ENCODE data around the gene KCTD17.
A peak's percentile ranks its signal among the peaks of the same experiment; 100 is the strongest.

Gene KCTD17

DNA sequence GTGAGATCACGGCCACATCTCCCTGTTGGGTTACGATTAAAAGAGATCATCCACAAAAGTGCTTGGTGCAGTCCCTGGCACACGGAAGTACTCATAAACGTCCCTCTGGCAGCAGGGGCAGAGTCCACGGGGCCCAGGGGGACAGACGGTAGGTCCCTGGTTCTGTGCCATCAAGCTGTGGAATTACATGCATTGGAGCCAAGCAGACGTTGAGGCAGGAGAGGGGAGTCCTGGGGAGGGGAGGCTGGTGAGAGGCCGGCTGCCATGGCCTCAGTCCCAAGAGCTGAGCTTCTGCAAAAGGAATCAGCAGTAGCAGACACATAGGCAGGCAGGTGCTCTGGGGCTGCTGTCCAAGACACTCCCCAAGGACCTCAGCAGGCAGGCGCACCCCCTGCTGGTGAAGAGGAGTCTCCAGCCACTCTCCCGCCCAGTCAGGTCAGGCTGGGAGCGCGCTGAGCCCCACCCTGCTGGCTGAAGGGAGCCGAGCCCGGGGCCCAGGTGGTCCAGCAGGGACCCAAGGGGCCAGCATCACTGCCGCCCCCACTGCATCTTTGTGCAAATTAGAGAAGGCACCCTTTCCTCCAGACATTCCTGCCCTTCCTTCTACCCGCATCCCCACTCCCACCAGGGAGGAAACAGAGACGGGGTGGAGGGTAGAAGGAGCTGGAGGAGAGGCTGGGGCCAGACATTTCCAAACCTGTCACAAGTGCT lies 7.6 kb upstream of the KCTD17 start:
- peak; percentile 73 for DNase-seq (ENCODE audit: low spot score)

DNA sequence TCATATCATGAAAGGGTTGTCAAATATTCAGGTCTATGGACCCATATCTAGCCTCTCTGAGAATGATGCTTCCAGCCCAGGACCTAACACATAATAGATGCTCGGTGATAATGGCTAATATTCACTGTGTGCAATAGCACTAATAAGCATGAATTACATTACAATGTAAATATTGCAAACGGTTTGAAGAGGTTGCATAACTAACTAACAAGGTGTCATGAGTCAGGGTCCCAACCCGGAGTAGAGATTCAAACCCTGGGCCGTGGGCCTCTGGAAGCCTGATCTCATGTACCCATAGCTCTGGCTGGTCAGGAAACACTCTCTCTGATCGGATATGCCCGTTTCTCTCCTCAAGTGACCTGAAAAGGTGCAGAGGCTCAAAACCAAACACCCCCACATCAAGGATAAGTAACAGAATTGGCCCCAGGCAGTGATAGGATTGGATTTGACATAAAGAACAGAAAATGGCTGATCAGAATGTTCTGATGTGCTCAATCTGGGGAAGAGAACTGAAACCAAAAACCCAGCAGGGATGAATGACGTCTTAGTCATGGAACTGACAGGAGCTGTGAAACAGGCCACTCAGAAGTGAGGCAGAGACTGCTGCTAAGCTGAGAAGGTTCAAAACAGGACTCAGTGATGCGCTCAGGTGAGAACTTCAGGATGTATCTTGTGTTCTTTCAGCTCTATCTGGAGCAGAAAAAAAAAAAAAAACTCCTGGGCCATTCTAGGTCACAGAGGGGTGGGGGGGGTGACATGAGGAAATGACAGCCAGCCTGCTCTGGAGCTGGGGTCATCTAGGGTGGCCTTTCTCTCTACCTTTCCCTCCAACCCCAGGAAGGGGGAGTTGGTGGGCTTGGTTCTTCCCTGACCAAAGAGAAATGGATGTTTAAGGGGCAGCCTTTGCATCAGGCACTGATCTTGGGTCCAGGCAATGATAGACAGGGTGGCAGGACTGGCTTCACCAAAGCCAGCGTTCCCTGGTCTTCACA lies 6.6 kb upstream of the KCTD17 start:
- no peak for DNase-seq (ENCODE audit: low spot score)

DNA sequence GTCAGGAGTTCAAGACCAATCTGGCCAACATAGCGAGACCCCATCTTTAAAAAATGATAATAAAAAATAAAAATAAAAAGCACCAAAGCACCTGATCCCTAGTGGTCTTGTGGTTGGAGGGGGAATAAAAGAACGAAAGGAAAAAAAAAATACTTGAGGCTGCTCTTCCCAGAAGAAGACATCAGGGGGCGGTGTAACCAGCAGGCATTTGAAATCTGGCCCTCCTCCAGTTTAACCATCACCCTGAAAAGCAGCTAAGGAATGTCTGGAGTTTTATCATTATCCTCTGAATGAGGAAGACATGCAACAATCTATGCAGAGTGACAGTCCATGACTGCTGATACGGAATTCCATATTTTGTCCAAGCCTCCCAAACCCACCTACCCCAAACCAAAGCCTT lies 5.6 kb upstream of the KCTD17 start:
- no peak for DNase-seq (ENCODE audit: low spot score)

DNA sequence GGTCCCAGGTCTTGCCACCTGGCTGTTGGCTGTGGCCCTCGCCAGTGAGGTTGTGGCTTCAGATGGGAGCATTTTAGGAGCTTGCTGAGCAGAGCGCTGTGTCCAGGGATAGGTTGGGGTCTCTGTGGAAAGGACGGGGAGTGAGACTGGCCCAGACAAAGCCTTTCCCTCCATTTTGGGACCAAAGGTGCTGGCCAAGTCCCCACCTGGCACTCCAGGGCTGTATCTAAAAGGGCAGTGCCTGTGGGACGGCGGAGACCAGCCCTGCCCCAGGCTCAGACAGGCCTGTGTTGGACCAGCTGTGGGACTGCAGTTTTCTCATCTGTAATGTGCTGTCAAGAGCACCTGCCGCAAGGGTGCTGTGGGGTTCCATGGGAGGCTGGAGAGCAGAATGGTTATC lies 5.0 kb upstream of the KCTD17 start:
- no peak for DNase-seq (ENCODE audit: low spot score)

DNA sequence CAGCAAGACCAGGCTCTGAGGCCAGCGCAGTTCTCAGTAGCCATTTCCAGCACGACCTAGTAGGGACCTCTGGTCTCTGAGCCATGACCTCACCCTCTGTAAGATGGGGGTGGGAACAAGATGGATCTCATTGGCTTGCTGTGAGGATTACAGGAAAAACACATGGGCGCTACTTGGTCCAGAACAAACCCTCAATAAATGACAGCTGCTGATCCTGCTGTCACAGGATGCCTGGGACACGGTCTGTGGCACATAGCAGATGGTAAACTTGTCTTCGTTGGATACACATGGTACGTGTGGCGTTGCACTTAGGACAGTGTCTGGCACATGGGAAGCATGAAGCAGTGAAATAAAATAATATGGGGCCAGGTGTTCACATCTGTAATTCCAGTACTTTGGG lies 4.5 kb upstream of the KCTD17 start:
- DNase-seq (ENCODE audit: low spot score) = no peak

DNA sequence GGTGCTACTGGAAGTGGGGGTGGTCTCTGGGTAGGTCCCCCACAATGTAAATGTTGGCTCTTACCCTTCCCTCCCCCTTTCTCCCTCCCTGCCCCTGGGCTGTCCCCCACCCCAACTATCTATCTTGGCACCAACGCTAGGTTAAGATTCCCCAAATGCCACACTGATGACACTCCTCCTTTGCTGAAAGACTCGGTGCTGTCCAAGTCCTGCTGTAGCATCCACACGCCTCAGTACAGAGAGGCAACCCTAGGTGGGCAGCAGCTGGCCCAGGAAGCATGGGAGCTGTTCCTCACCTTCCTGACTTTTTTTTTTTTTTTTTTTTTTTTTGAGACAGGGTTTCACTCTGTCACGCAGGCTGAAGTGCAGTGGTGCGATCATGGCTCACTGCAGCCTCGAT lies 3.4 kb upstream of the KCTD17 start:
- no peak for DNase-seq (ENCODE audit: low spot score)

DNA sequence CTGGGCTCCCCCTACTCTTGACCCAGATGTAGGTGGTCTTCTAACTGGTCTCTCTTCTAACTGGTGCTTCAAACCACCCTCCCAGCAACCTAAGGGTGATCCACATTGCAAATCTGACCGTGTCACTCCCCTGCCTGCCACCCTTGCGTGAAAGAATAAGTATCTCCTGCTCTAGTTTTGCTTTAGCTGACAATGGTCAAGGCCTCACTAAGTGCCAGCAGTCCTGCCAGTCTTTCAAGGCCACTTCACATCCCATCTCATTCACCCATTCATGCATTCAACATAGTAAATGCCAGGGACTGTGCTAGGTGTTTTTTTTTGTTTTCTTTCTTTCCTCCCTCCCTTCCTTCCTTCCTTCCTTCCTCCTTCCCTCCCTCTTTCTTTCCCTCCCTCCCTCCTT lies 2.3 kb upstream of the KCTD17 start:
- DNase-seq (ENCODE audit: low spot score) = no peak

DNA sequence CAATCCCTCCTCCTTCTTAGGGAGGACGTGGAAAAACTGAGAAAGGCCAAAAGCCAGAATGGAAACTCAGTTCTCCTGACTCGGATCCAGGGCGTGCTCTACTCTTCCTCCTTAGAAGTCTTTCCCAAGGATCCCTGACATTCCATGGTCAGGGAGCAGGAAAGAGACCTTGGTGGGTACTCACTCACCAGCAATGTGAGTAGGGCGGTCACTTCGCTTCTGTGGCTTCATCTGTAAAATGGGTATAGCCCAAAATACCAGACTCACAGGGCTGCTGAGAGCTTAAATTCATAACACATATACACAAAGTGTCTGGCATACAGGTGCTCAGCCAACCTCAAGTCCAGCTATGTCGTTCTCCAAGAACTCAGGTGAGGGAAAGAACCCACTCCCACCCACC lies 629 bp upstream of the KCTD17 start:
- no peak for DNase-seq (ENCODE audit: low spot score)

DNA sequence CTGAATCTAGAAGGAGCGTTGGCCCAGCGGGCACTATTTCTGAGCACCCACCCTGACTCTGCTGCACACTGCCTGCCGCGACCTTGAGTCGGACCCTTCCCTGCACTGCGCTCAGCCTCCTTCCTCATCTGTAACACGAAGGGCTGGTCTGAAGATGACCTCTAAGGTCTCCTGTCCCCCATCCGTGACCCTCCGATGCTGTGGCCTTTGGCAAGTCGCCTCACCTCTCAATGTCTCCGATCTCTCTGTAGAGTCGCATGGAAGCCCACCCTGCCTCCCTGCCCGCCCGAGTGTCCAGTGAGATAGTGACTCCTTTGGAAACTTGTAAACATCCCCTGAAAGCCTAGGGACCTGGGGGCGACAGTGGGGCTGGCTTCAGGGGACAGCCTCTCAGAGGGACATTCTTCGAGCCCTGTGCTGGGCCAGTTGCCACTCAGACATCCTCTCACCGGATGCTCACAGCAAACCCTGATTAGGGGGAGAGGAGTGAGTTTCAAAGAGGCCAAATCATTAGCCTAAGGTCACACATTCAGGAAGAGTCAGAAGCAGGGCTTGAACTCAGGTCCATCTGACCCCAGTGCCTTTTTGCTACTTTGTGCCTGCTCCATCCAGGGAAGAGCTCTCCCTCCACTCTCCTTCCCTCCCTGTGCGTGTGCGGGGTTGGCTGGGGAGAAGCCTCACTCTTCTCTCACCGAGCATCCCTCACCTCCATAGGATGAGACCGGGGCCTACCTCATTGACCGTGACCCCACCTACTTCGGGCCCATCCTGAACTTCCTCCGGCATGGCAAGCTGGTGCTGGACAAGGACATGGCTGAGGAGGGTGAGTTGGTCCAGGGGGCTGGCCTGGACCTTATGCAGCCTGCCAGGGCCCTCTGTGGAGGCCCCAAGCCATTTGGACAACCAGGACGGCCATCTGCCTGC lies 1.1 kb downstream of the KCTD17 start:
- DNase-seq (ENCODE audit: low spot score) = no peak

DNA sequence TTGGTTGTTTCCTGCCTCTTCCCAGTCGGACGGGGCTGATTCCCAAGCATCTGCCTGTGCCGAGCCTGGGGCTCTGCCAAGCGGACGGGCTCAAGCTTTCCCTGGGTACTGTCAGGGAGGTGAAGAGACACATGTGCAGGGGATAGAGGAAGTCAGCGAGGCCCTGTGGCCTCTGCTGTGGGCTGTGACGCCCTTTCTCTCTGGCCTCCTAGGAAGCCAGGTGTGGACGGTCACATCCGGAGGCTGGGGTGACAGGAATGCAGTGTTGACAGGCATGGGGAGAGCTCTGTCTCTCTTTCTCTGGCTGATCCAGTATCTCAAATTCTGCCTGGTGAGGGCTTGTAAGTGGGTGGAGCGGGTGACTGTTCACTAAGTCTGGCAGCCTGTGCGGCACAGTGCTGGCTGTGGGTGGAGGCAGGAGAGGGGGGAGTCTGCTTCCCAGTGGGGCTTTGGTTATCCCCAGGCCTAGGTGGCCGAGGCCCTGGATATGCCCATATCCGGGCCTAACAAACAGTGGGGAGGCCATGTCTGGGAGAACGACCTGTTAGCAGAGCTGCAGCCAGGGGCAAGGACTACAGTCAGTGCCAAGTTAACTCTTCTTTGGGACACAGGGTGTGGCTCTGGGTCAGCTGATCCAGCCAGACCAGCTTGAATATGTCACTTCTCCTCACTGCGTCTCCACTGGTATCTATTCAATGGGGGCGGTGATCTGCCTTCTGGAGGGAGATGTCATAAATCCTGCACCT lies 1.9 kb downstream of the KCTD17 start:
- no peak for DNase-seq (ENCODE audit: low spot score)

DNA sequence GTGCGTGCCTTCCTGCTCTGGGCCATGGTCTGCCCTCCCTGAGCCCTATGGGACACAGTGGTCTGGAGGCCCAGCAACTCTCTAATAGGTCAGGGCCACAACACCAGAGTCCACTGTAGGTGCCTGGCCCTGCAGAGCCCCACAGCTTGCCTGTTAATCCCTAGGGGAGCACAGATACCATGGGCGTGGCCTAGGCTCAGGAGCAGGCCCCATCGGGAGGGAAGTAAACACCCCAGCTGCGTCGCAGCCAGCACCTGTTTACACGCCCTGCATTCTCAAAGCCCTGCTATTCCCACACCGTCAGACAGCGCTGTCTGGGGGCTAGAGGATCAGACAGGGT lies 2.5 kb downstream of the KCTD17 start:
- no peak for DNase-seq (ENCODE audit: low spot score)

DNA sequence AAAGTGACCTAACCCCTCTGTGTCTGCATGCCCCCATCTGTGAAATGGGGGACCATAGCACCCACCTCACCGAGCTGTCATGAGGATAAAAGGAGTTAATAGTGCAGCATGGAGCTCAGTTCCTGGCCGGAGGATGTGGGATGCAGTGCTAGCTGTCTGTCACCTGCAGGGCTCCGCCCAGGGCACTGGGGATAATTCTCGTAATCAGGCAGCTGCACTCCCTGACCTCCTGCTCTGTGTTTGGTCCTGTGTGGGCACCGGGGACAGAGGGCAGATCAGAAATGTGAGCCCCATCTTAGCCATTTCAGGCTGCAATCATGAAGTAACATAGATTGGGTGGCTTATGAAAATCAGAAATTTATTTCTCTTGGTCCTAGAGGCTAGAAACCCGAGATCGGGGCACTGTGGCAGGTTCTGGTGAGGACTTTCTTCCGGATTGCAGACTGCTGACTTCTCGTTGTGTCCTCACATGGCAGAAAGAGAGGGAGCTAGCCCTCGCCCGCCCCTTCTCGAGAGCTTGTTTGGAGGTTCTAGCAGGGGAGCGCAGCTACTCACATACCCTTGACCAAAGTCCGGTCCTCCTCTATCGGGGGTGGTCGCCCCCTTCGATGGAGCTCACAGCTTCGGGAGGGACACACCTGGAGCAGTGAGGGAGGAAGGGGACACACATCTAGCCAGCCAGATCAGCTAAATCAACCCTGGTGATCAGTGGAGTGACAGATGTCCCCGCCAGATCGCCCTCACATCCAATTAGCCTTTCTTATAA lies 3.2 kb downstream of the KCTD17 start:
- no peak for DNase-seq (ENCODE audit: low spot score)

DNA sequence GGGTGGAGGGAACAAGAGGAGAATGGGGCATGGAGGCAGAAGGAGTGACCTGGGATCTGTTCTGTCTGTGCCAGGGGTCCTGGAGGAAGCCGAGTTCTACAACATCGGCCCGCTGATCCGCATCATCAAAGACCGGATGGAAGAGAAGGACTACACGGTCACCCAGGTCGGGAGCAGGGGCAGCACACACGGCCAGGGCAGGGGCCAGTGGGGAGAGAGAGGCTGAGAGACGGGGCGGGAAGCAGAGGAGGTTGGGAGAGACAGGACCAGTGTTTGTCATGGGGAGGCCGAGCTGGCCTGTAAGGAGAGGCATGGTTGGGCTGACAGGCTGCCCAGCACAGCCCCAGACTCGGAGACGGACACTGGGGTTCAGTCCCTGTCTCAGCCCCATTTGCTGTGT lies 4.7 kb downstream of the KCTD17 start:
- DNase-seq (ENCODE audit: low spot score) = no peak

DNA sequence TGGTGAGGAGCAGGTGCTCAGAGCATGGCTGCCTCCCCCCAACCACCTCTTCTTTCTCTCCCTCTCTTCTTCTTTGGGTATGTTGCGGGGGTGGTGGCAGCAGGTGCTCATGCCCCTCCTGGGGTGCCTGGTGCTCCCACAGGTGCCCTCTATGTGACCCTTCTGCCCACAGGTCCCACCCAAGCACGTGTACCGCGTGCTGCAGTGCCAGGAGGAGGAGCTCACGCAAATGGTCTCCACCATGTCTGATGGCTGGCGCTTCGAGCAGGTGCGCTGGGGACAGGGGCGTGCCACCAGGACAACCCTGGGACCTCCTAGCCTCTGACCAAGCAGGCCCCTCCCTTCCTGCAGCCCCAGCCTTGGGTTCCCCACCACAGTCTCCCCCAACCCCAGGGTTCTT lies 5.7 kb downstream of the KCTD17 start:
- no peak for DNase-seq (ENCODE audit: low spot score)

DNA sequence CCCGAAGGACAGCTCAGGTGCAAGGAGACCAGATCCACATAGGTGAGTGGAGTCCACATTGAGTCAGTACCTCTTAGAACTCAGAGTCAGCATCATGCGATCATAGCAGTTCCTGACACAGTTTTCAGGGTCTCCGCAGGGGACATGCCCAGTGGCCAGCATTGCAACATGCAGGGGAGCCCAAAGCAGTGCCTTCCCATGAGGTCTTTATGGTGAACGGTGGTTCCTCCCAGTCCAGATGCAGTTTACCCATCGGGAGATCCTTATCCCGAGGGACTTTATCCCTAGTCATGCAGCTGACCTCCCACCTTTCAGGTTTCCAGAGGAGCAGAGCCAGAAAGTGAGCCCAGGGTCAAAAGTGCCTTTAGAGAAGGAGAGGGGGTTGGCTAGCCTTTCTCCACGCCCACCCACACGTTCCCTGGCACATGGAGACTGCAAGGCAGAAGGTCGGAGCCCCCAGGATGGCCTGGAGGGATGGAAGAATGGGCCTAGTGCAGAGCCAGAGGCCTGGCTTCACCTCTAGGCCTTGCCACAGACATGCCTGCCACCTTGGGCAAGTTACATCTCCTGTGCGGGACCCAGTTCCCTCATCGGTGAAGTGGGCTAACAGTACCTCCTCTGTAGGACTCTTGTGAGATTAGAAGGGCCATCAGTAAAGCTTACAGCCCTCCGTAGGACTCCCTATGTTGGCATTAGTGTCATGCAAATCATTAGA lies 6.4 kb downstream of the KCTD17 start:
- DNase-seq (ENCODE audit: low spot score) = no peak

DNA sequence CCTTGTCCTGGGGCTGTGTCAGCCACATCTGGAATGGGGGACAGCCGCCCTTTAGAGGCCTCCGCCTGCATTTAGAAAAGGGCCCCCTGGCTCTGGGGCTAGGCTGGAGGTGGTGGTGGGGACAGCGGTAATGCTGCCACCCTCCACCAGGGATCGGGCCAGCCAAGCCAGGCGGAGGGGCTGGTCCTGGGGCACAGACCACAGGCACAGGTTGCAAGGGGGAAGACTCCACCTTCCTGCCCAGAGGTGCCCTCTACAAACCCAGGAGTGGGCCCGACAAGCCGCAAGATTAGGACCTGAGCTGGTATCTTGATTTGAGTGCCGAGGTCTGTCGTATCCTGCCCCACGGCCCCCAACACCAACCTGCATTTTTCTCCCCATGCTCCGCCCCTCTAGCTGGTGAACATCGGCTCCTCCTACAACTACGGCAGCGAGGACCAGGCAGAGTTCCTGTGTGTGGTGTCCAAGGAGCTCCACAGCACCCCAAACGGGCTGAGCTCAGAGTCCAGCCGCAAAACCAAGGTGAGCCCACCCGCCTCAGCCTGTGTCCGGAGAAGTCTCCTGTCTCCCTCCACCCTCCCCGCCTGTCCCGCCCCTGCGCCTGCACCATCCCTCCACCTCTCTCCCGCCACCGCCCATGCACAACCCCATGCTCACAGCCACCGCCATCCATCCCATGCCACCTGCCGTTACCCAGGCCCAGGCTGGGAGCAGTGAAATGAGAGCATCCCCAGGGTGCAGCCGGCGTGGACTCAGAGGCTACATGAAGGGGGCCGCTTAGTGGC lies 7.6 kb downstream of the KCTD17 start:
- no peak for DNase-seq (ENCODE audit: low spot score)

DNA sequence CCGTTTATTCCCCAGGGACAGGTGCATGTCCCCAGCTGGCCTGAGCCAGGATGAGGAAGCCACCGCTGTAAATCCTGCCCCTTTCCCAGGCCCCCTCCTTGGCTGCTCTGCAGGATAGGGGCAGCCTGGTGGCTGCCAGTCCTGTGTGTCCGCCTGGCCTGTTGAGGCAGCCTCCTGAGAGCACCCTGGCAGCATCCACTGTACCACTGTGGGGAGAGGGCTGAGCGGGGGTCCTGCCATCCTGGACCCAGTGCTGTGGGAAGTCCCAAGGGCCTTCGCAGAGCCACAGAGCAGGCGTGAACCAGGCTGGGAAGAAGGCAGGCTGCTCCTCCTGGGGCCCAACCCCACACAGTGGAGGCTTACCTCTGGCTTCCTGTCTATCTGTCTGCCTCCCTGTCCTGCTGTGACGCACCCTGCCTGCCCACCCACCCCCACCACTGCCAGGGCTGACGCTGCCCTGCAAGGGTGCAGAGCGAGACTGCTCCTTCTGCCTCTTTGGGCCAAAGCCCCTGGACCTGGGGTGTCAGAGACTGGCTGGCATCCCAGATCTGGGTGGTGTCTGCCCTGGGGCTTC lies 8.4 kb downstream of the KCTD17 start:
- DNase-seq (ENCODE audit: low spot score) = no peak

DNA sequence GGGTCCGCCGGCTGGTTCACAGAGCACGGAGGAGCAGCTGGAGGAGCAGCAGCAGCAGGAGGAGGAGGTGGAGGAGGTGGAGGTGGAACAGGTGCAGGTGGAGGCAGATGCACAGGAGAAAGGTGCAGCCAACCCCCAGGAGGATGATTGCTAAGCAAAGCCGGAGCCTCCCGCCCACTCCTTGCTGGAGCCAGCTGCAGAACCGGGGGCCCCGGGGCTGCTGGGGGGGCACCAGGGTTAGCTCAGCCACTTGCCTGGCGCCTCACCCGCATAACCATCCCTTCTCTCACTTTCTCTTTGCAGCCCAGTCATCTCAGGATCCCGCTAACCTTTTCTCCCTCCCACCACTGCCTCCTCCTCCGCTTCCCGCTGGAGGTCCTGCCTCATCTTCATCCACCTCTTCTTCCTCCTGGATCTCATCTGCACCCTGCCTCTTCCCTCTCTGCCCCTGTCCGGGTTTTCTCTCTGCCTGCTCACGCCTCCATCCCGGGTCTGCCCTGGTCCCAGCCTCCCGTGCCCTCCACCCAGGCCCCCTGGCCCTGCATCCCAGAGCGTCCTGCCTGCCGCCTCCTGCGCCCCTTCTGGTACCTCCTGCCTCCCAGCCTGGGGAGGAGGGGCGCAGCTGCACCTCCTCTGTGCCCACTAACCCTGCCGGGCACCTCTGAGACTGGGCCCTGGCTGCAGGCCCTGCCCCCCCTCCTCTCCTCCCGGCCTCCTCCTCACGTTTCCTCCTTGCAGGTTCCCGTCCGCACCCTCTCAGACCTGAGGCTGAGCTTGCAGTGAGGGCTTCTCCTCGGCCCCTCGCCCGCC lies 9.5 kb downstream of the KCTD17 start:
- no peak for DNase-seq (ENCODE audit: low spot score)
